Prostate gland (tissue), 2 donors: ENCODE results near the gene ARHGAP26.

Experiments
- POLR2A ChIP-seq: fragments of 450-650 bp; IDR thresholded peaks from one replicate; pipeline ENCODE4 v1.6.1; 2016; ENCODE audit warnings: antibody characterized with exemption, mild to moderate bottlenecking
- POLR2AphosphoS5 ChIP-seq: sonication (generic); formaldehyde crosslinking; IDR thresholded peaks from one replicate; pipeline ENCODE4 v1.6.1; 2017; ENCODE audit warnings: antibody characterized with exemption
- TF ChIP-seq, protein P1 (sequence below), 4 experiments: fragments of 200-600 bp in 2 of 4; fragments of 450-650 bp in 2 of 4; sonication (generic) in 2 of 4; IDR thresholded peaks; 1 replicate in 3 of 4; 2 replicates in 1 of 4; pipeline ENCODE4 v1.5.1; 2016 to 2019; ENCODE audit warnings: antibody characterized with exemption in 4 of 4, mild to moderate bottlenecking in 2 of 4, moderate library complexity in 2 of 4

DNA sequence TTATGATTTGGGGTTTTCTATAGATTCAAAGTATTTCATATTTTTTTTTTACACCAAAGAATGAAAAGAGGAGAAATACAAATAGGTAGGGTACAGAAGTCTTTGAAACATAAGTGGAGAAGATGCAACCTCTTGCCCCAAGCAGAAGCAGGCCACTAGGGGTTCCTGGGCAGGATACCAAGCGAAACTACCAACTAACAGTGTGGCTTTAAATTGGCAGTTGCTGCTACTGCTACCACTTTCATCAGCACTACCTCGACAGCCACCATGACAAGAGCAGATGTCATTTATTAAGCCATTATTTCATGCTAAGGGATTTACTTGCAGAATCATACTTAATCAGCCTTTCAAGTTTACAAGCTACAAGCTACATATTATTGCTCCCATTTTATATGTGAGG is 345.2 kb downstream of the ARHGAP26 start:
- TF ChIP-seq POLR2A (no peak), POLR2AphosphoS5 (no peak)
- TF ChIP-seq, protein P1, sequence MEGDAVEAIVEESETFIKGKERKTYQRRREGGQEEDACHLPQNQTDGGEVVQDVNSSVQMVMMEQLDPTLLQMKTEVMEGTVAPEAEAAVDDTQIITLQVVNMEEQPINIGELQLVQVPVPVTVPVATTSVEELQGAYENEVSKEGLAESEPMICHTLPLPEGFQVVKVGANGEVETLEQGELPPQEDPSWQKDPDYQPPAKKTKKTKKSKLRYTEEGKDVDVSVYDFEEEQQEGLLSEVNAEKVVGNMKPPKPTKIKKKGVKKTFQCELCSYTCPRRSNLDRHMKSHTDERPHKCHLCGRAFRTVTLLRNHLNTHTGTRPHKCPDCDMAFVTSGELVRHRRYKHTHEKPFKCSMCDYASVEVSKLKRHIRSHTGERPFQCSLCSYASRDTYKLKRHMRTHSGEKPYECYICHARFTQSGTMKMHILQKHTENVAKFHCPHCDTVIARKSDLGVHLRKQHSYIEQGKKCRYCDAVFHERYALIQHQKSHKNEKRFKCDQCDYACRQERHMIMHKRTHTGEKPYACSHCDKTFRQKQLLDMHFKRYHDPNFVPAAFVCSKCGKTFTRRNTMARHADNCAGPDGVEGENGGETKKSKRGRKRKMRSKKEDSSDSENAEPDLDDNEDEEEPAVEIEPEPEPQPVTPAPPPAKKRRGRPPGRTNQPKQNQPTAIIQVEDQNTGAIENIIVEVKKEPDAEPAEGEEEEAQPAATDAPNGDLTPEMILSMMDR (IDR thresholded peaks at IDR 0.05), result no peak
